Omental fat pad (tissue), 4 donors: Measurements from ENCODE around the gene PSMB3. TPM values are rescaled to one million over a fixed set of nuclear protein-coding genes. Genes with fewer than 3 reads are reported as not detected.

Experiments
- ATAC-seq: fragments of 150-250 bp; one replicate; pipeline ENCODE4 v1.9.1; 2016; ENCODE audit warnings: mild to moderate bottlenecking, moderate library complexity; ENCODE audit not compliant: low FRiP score
- DNase-seq: peaks from one replicate; pipeline ENCODE4 v3.0.0-alpha.2; 2019; ENCODE audit warnings: low spot score
- total RNA-seq, 4 donors: library from RNA; depleted of rRNA; stranded (reverse); fragments of >200 nt; gene quantifications; one replicate each; pipeline ENCODE4 v1.1.0, GENCODE V29; 2016
- TF ChIP-seq, protein P1 (sequence below), 3 donors: fragments of 450-650 bp; IDR thresholded peaks; one replicate each; pipeline ENCODE4 v1.5.1; 2016 to 2017; ENCODE audit warnings: antibody characterized with exemption in 3 of 3, mild to moderate bottlenecking in 3 of 3, moderate library complexity in 2 of 3

The PSMB3 gene
- total RNA-seq, 4 donors from 2014 or later = 140 to 169 (median 155) TPM

DNA sequence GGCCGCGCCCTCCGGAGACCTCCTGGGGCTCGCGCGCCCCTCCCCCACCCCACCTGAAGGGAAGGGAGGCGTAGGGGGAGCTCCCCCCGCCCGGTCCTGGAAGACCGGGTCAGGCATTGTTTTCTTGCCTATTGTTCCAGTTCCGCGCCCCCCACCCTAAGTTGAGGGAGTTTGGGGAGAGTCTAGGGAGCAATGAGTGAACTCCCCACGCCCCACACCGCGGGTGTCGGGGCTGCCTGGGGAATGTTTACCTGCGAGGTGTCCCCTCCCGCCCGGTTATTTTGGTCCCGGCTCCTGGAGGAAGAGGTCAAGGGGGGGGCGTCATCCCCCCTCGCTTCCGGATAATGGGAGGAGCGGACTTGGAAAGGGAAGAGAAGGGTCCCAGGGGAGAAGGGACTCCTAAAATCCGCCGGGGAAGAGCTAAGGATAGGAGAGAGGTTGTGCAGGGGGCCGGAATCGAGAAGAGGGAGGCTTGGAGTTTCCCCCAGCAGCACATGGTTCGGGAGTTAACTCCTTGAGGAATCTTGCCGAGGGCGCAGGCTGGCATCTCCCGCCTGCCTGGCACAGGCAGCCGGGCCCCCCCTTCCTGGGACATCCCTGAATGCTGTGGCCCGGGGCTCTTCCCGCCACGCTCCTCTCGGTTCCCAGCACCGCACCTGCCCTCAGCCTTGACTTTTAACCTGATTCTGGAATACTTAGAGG, 46.6 kb upstream of the PSMB3 start:
- TF ChIP-seq, protein P1, sequence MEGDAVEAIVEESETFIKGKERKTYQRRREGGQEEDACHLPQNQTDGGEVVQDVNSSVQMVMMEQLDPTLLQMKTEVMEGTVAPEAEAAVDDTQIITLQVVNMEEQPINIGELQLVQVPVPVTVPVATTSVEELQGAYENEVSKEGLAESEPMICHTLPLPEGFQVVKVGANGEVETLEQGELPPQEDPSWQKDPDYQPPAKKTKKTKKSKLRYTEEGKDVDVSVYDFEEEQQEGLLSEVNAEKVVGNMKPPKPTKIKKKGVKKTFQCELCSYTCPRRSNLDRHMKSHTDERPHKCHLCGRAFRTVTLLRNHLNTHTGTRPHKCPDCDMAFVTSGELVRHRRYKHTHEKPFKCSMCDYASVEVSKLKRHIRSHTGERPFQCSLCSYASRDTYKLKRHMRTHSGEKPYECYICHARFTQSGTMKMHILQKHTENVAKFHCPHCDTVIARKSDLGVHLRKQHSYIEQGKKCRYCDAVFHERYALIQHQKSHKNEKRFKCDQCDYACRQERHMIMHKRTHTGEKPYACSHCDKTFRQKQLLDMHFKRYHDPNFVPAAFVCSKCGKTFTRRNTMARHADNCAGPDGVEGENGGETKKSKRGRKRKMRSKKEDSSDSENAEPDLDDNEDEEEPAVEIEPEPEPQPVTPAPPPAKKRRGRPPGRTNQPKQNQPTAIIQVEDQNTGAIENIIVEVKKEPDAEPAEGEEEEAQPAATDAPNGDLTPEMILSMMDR (IDR thresholded peaks at IDR 0.05) = no peak
- ATAC-seq (no peak), DNase-seq (no peak)

DNA sequence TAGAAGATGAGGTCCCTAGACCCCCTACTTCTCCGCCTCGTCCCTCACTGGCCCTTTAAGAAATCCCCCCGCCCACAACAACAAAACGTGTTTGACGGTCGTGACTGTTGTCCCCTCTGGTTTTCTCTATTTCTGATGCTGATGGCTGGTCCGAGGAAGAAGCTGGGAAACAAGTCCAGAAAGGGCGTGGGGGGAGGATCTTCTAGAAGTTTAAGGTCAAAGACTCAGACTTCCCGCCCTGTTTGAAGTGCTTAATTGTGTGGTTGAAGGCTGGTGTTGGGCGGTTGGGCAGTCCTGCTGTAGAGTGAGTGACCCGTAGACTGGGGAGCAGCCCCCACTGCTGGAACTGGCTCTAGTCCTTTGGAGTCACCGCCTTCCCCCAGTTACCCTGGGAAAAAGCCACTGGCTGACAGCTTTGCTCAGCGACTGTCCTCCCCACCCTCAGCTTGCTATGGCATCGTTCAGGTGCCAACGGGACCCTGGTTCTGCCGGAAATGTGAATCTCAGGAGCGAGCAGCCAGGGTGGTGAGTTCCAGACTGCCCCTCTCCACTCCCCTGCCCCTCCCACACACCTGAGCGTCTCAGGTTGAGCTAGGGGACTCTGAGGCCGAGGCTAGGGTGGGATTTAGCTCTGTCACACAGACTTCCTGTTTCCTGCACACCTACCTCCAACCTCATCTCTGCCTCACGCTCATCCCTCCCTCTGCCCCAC, 45.9 kb upstream of the PSMB3 start:
- TF ChIP-seq, protein P1 (IDR thresholded peaks at IDR 0.05) = no peak
- no peak for DNase-seq
- no peak for ATAC-seq

DNA sequence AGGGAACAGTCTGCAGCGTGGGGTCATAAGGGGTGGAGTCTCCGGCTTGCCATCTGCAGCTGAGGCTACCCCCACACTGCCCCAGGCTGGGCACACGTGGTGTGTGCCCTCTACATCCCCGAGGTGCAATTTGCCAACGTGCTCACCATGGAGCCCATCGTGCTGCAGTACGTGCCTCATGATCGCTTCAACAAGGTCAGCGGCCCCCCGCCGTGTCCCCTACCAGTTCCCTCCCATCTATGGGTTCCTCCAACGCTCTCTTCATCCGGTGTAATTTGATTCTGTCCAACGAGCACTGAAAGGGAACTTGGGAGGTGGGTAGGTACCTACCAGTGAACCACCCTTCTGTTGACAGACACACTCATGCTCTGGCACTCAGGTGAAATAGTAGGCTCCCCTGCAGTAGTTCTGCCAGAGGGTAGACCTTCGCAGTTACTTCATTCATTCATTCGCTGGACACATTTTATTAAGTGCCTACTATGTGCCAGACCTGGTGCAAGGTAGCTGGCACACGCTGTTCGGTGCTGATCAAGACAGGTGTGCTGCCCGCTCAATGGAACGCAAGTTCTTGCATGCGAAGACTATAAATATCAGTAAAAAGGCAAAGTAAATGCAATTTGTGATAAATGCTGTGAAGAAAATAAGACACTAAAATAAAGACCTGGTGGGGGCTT, 44.7 kb upstream of the PSMB3 start:
- DNase-seq (no peak), ATAC-seq (no peak)

DNA sequence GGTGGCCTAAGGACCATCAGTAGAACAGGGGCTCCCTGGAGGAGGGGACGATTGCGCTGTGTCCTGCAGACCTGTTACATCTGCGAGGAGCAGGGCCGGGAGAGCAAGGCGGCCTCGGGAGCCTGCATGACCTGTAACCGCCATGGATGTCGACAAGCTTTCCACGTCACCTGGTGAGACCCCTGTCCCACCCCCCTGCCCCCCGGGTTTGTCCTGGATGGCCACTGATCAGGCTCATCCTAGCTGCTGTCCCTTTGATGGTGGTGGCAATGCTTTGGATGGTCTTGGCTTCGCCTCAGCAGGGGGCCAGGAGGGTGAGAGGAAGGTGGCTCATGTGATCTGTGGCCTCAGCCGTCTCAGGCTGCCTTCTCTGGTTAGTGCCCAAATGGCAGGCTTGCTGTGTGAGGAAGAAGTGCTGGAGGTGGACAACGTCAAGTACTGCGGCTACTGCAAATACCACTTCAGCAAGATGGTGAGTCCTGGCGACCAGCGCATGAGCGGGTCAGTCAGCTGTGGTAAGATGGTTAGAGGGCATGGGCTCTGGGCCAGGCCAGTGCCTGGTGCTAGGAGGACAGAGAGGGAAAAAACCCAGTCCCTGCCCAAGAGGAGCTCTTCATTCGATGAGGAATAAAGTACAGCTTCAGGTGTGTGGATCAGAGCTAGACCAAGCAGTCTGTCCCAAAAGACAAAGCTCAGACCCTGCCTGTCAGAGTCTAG, 43.3 kb upstream of the PSMB3 start:
- no peak for DNase-seq
- TF ChIP-seq, protein P1 (IDR thresholded peaks at IDR 0.05) = no peak
- ATAC-seq = no peak

More for the DNA sequence above, 44.7 kb upstream of the PSMB3 start:
- TF ChIP-seq, protein P1 (IDR thresholded peaks at IDR 0.05) = no peak

DNA sequence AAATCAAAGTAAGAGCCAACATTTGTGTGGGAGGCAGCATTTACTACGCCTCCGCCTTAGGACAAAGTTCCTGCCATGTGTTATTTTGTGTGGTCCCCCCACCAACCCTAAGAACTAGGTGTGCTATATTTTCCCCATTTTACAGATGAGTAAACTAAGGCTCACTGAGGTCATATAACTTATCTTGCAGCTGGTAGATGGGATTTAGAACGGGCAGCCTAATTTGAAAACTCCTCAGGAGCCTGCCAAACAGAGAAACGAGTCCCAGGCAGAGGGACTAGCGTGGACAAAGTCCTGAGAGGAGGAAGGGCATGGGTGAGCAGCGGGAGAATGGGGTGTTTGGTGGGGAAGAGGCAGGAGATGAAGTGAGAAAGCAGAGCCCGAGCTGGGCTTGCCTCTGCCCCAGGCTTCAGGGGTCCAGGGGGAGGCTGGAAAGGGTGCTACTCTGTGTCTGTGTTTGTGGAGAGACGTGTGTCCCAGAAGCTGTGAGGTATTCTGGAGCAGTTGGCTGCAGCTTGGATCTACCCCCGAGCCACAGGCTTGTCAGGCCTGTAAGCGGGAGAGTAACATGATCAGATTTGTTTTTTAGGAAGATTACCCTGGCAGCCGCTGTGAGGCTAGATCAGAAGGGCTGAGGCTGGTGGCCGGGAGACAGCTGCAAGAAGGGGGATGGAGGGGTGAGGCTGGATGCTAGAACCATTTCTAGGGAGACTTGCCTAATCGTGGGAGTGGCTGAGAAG, 42.5 kb upstream of the PSMB3 start:
- no peak for ATAC-seq
- no peak for DNase-seq
- TF ChIP-seq, protein P1 (IDR thresholded peaks at IDR 0.05) = no peak

DNA sequence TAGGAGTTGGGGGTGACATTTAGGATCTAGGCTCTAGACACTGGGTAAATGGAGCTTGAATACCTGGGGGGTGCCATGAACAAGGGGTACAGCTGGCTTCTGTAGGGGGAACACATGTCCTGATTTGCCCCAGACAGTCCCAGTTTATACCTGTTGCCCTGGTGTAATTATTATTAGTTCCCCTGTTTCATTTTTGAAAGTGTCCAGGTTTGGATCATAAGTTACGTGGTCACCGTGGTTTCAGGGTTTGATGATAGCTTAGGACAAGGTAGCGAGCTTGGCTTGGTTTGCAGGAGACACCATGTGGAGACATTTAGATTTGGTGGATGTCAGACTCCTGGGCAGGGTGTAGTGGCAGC, 42.0 kb upstream of the PSMB3 start:
- no peak for DNase-seq
- ATAC-seq = no peak
- TF ChIP-seq, protein P1 (IDR thresholded peaks at IDR 0.05) = no peak
